Activated CD4-positive, alpha-beta memory T cell treated with anti-CD3 and anti-CD28 coated beads for 36 hours (primary cell): ENCODE measurements around the gene RBM41. TPM values are rescaled to one million over a fixed set of nuclear protein-coding genes. Genes with fewer than 3 reads are reported as not detected.

Experiments used
- total RNA-seq, 2 experiments: library from RNA; stranded (reverse); gene quantifications; one replicate each; pipeline ENCODE4 v1.2.3, GENCODE V29; 2021

Gene RBM41
- total RNA-seq, 2 experiments from 2014 or later, result 9.5 to 11.4 TPM

Other genes with a start within 250 kb of the RBM41 start
- gene RIPPLY1, start 215.5 kb downstream of the RBM41 start, total RNA-seq, result not detected
- gene CLDN2, start 198.4 kb downstream of the RBM41 start, total RNA-seq, result not detected
- 10 to 100 TPM; 11.1 to 12.1 TPM for gene MORC4, start 118.6 kb downstream of the RBM41 start, total RNA-seq
- gene NUP62CL, start 87.6 kb upstream of the RBM41 start, total RNA-seq, result 1 to 10 TPM; 2.5 to 2.8 TPM
- gene DNAAF6, start 87.8 kb upstream of the RBM41 start, total RNA-seq, result not detected